Measurements from ENCODE around the gene TBC1D21. TPM values are rescaled to one million over a fixed set of nuclear protein-coding genes. Genes with fewer than 3 reads are reported as not detected.

The TBC1D21 gene, protein sequence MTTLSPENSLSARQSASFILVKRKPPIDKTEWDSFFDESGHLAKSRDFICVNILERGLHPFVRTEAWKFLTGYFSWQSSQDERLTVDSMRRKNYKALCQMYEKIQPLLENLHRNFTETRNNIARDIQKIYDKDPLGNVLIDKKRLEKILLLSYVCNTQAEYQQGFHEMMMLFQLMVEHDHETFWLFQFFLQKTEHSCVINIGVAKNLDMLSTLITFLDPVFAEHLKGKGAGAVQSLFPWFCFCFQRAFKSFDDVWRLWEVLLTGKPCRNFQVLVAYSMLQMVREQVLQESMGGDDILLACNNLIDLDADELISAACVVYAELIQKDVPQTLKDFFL
- total RNA-seq: not detected in 2 replicates

DNA sequence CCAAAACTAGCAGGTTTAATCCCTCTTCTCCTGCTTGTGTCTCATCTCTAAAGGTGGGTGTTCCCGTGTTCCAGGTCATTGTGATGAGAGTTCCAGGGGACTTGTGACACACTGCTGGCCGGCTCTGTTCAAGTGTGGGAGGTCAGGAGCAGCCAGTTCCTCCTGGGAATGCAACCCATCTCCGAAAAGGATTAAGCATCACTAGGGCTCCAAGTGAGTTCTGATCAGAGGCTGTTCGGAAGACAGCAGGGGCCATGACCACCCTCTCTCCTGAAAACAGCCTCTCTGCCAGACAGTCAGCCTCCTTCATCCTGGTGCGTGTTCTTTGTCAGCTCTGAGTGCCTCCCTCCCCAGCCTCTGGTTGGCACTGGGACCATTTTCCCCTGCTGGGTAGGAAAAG, at the start of gene TBC1D21:
Gene TBC1D21 (plus strand): TSS at position 109 of the 400 bp plus-strand sequence. CDS start 146 bp downstream, at position 255.

GRCh38 chr15:73926219-73927002, 53.0 kb downstream of the TBC1D21 start, which contains the start of gene LOXL1:
Gene LOXL1 (plus strand): TSS chr15:73926462. CDS start chr15:73926784, 322 bp downstream.

Other genes with a start within 250 kb of the TBC1D21 start
- gene NPTN, start 240.2 kb upstream of the TBC1D21 start, total RNA-seq: 63.6 and 81.5 TPM in 2 replicates
- 143 and 169 TPM in 2 replicates for gene CD276, start 189.2 kb upstream of the TBC1D21 start, total RNA-seq
- gene INSYN1, start 120.2 kb upstream of the TBC1D21 start, total RNA-seq: 0.59 and 0.73 TPM in 2 replicates
- 84.8 and 93.0 TPM in 2 replicates for gene LOXL1, start 52.9 kb downstream of the TBC1D21 start, total RNA-seq
- gene STOML1, start 118.7 kb downstream of the TBC1D21 start, total RNA-seq: 12.9 and 17.2 TPM in 2 replicates
- 42.3 and 46.3 TPM in 2 replicates for gene PML, start 121.2 kb downstream of the TBC1D21 start, total RNA-seq
- not detected in 2 replicates for gene GOLGA6A, start 209.0 kb downstream of the TBC1D21 start, total RNA-seq

All from subcutaneous preadipocyte (primary cell).